Calu3 (cell line): Measurements from ENCODE around the gene RAI14. TPM values are rescaled to one million over a fixed set of nuclear protein-coding genes. Genes with fewer than 3 reads are reported as not detected.

Source experiments
- BruUV-seq: library from RNA; stranded (reverse); fragments of 400-500 nt; replicated peaks from 2 replicates; lab custom pipeline; 2021; lab: Mats Ljungman, UMichigan
- CTCF ChIA-PET: fragments of 300-600 bp; sonication (Branson Sonifier 250); formaldehyde crosslinking; loops from one replicate; lab custom pipeline; 2022; ENCODE audit warnings: antibody characterized with exemption; lab: Charles Lee
- DNase-seq: peaks from one replicate; pipeline ENCODE4 v3.0.0; 2022
- H3K27ac Mint-ChIP-seq: one replicate; pipeline ENCODE4 v1.8.0; 2022; ENCODE audit warnings: mixed read lengths; ENCODE audit not compliant: unreplicated experiment
- H3K27me3 Mint-ChIP-seq: one replicate; pipeline ENCODE4 v1.8.0; 2022; ENCODE audit warnings: mixed read lengths; ENCODE audit not compliant: unreplicated experiment
- H3K36me3 Mint-ChIP-seq: one replicate; pipeline ENCODE4 v1.8.0; 2022; ENCODE audit warnings: mild to moderate bottlenecking, moderate library complexity, mixed read lengths; ENCODE audit not compliant: insufficient read depth, unreplicated experiment
- H3K4me1 Mint-ChIP-seq: one replicate; pipeline ENCODE4 v1.8.0; 2022; ENCODE audit warnings: mild to moderate bottlenecking, low read depth, mixed read lengths; ENCODE audit not compliant: unreplicated experiment
- H3K4me3 Mint-ChIP-seq: one replicate; pipeline ENCODE4 v1.8.0; 2022; ENCODE audit warnings: mild to moderate bottlenecking, low read depth, moderate library complexity, mixed read lengths; ENCODE audit not compliant: unreplicated experiment
- H3K9me3 Mint-ChIP-seq: one replicate; pipeline ENCODE4 v1.8.0; 2022; ENCODE audit warnings: low read depth, mixed read lengths; ENCODE audit not compliant: unreplicated experiment
- intact Hi-C: fragments of 100-400 bp; cut with micrococcal nuclease; formaldehyde crosslinking; loops from one replicate; pipeline ENCODE4 v1.10.0; 2022; ENCODE audit not compliant: unreplicated experiment
- total RNA-seq: library from RNA; stranded (reverse); gene quantifications from 2 replicates; pipeline ENCODE4 v1.2.3, GENCODE V29; 2022
- TF ChIP-seq, protein P1 (sequence below): fragments of 200-600 bp; IDR thresholded peaks from one replicate; pipeline ENCODE4 v1.8.0; 2022; ENCODE audit warnings: antibody characterized with exemption; ENCODE audit not compliant: unreplicated experiment

Gene RAI14
- total RNA-seq, 1 experiment from 2014 or later, result 84.3 TPM

DNA sequence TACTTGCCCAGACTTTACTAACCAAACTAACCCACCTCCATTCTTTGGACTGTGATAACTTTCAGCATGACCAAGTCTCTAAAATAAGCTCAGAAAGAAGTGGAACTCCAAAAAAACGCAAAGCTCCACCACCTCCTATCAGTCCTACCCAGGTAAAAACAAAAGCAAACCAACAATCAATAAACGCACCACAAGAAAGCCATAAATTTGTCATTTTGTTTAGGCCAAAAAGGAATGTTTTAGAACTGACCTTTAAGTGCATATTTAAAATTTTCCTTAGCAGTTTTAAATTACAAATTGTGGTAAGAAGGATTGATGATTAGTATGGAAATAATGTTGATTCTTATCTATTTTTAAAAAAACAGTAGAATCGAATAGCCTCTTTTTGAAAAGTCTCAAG is 157.4 kb downstream of the RAI14 start:
- Mint-ChIP-seq H3K36me3 (no peaks in the 10 kb centered on the region), H3K4me3 (no peak overlapping the region), H3K4me1 (no peaks in the 10 kb centered on the region), H3K27me3 (no peaks in the 10 kb centered on the region), H3K27ac (no peak overlapping the region), H3K9me3 (no peaks in the 10 kb centered on the region)
- CTCF ChIA-PET, result interaction anchor here (0.6 kb wide), 1 partner anchor 158 kb away, joined by 5 read pairs; no protein-coding TSS in a partner anchor
- intact Hi-C loops, result no loop called here
- no TSS peak for BruUV-seq
- TF ChIP-seq, protein P1, sequence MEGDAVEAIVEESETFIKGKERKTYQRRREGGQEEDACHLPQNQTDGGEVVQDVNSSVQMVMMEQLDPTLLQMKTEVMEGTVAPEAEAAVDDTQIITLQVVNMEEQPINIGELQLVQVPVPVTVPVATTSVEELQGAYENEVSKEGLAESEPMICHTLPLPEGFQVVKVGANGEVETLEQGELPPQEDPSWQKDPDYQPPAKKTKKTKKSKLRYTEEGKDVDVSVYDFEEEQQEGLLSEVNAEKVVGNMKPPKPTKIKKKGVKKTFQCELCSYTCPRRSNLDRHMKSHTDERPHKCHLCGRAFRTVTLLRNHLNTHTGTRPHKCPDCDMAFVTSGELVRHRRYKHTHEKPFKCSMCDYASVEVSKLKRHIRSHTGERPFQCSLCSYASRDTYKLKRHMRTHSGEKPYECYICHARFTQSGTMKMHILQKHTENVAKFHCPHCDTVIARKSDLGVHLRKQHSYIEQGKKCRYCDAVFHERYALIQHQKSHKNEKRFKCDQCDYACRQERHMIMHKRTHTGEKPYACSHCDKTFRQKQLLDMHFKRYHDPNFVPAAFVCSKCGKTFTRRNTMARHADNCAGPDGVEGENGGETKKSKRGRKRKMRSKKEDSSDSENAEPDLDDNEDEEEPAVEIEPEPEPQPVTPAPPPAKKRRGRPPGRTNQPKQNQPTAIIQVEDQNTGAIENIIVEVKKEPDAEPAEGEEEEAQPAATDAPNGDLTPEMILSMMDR, result no peak
- DNase-seq, result no peak

DNA sequence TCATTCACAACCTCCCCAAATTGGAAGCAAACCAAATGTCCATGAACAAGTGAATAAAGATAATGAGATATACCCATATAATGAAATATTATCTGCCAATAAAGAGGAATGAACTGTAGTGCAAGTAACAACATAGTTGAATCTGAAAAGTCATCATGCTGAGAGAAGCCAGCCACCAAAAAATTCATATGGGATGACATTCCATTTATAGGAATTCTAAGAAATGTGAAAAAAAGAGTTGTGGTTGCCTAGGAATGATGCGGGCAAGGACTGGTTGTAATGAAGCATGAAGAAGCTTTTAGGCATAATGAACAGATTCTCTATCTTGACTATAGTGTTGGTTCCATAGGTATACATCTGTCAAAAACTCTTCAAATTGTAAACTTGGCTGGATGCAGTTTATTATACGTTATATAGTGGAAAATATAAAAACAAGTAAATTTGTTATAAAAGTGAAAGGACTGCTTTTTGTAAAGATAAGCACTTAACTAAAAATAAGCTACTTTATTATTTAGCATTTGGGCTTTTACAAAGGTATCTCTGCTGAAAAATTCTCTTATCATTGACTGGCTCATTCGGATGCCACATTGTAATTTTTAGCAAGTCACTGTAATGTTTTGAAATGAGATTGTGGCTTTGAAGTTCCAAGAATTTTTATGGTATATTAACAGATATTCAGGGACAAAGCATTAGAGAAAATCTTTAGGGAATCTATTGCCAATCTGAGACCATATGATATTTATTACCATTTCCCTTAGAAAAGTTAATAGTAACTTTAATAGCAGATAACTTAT is 161.6 kb downstream of the RAI14 start:
- no TSS peak for BruUV-seq

DNA sequence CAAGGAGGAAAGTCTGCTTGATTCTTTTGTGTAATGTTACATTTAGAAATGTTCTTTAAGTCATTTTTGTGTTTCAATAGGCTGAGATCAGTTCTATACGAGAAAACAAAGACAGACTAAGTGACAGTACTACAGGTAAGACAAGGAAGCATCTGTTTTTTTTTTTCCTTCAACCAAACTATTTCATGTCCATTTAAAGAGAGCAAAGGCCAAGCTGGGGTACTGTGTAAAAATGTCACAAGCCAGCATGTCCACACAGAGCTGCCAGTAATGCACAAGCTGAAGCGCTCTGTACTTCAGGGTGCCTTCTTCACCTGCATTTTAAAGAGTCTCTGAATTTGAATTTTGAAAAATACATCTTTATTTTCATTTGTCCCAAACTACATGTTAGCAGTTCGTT is 162.6 kb downstream of the RAI14 start:
- H3K9me3 Mint-ChIP-seq, result no peaks in the 10 kb centered on the region
- H3K27ac Mint-ChIP-seq, result no peak overlapping the region
- BruUV-seq, result no TSS peak
- H3K36me3 Mint-ChIP-seq, result peaks cover 14% of the 10 kb centered on the region
- intact Hi-C loops, result no loop called here
- TF ChIP-seq, protein P1, result no peak
- CTCF ChIA-PET, result no interaction called here
- no peaks in the 10 kb centered on the region for H3K27me3 Mint-ChIP-seq
- H3K4me1 Mint-ChIP-seq, result no peaks in the 10 kb centered on the region
- no peak overlapping the region for H3K4me3 Mint-ChIP-seq
- no peak for DNase-seq

More for the DNA sequence above, 161.6 kb downstream of the RAI14 start:
- TF ChIP-seq, protein P1, result no peak
- no peak for DNase-seq
- H3K27me3 Mint-ChIP-seq, result no peaks in the 10 kb centered on the region
- H3K27ac Mint-ChIP-seq, result no peak overlapping the region
- intact Hi-C loops, result no loop called here
- no peaks in the 10 kb centered on the region for H3K9me3 Mint-ChIP-seq
- CTCF ChIA-PET, result interaction anchor here (0.6 kb wide), 1 partner anchor 81 kb away, joined by 3 read pairs; no protein-coding TSS in a partner anchor
- no peak overlapping the region for H3K4me3 Mint-ChIP-seq
- H3K36me3 Mint-ChIP-seq, result peaks cover 7% of the 10 kb centered on the region
- H3K4me1 Mint-ChIP-seq, result no peaks in the 10 kb centered on the region

DNA sequence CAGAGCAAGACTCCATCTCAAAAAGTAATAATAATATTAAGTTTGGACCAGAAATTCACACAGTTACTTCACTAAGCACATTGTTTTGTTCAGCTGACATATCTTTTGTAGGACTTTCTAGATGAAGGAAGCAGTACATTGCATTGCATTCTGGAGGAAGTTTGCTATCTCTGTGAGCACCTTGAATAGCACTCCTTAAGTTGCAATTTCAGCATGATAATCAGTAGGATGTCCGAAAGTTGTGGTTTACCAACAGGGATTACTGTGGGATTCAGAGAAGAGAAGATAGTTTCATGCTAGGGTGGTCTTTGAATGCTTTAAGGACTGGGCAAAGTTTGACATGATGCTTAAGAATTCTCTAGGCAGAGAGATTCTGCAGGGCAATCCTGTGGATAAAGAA is 164.5 kb downstream of the RAI14 start:
- H3K36me3 Mint-ChIP-seq, result peaks cover 21% of the 10 kb centered on the region
- H3K4me1 Mint-ChIP-seq, result no peaks in the 10 kb centered on the region
- H3K27ac Mint-ChIP-seq, result no peak overlapping the region
- no peak overlapping the region for H3K4me3 Mint-ChIP-seq
- CTCF ChIA-PET, result no interaction called here
- no TSS peak for BruUV-seq
- no peaks in the 10 kb centered on the region for H3K27me3 Mint-ChIP-seq
- TF ChIP-seq, protein P1, result no peak
- no peak for DNase-seq
- H3K9me3 Mint-ChIP-seq, result no peaks in the 10 kb centered on the region
- intact Hi-C loops, result no loop called here
